Ectodermal cell (in vitro differentiated cells): ENCODE results near the gene GTF2A1.
A peak's percentile ranks its signal among the peaks of the same experiment; 100 is the strongest.

Experiments
- H3K27ac ChIP-seq: 2 replicates; pipeline ENCODE4 v1.7.0; 2013; ENCODE audit warnings: mild to moderate bottlenecking, low read depth, low read length; ENCODE audit not compliant: insufficient read depth, poor library complexity, severe bottlenecking
- H3K27me3 ChIP-seq: 2 replicates; pipeline ENCODE4 v1.7.0; 2013; ENCODE audit warnings: mild to moderate bottlenecking, low read length; ENCODE audit not compliant: insufficient read depth, control insufficient read depth, poor library complexity, severe bottlenecking
- H3K36me3 ChIP-seq: one replicate; pipeline ENCODE4 v1.7.0; 2013; ENCODE audit warnings: low read length; ENCODE audit not compliant: control insufficient read depth, insufficient read depth
- H3K4me1 ChIP-seq: one replicate; pipeline ENCODE4 v1.7.0; 2013; ENCODE audit warnings: low read length; ENCODE audit not compliant: control insufficient read depth, insufficient read depth
- H3K4me3 ChIP-seq: 2 replicates; pipeline ENCODE4 v1.7.0; 2013; ENCODE audit warnings: low read depth, low read length, control low read depth; ENCODE audit not compliant: insufficient read depth
- H3K9me3 ChIP-seq: 2 replicates; pipeline ENCODE4 v1.7.0; 2013; ENCODE audit warnings: mild to moderate bottlenecking, low read length, moderate library complexity; ENCODE audit not compliant: control insufficient read depth
- WGBS, 2 experiments: methylation state at CpG; one replicate each; pipeline ENCODE4 v1.1.7; 2013; ENCODE audit warnings: missing lambda C conversion rate in 2 of 2; 5-methylcytosine and 5-hydroxymethylcytosine counted together

GTF2A1 gene

GRCh38 chr14:81169711-81170103, 51.1 kb downstream of the GTF2A1 start:
- Histone ChIP-seq H3K36me3 (no peaks in the 10 kb centered on the region), H3K4me1 (no peaks in the 10 kb centered on the region), H3K27ac (no peak overlapping the region), H3K4me3 (peak overlapping the region; percentile 60), H3K9me3 (no peaks in the 10 kb centered on the region), H3K27me3 (no peaks in the 10 kb centered on the region)
- 74 to 80% methylated on average over 10 of the region's 10 CpGs for WGBS, 2 experiments

- Histone ChIP-seq H3K27me3 (no peaks in the 10 kb centered on the region), H3K27ac (no peak overlapping the region)
- 82 to 83% methylated on average over 4 of the region's 4 CpGs for WGBS, 2 experiments
Observed at GRCh38 chr14:81169267-81169666, 51.5 kb downstream of the GTF2A1 start.

GRCh38 chr14:81166121-81166520, 54.6 kb downstream of the GTF2A1 start:
- Histone ChIP-seq H3K27ac (no peak overlapping the region), H3K4me1 (no peaks in the 10 kb centered on the region), H3K27me3 (no peaks in the 10 kb centered on the region), H3K36me3 (no peaks in the 10 kb centered on the region), H3K9me3 (no peaks in the 10 kb centered on the region), H3K4me3 (no peak overlapping the region)
- WGBS, 2 experiments, result 87 to 92% methylated on average over 2 of the region's 2 CpGs

More at GRCh38 chr14:81169267-81169666, 51.5 kb downstream of the GTF2A1 start:
- Histone ChIP-seq H3K4me3 (no peak overlapping the region), H3K4me1 (no peaks in the 10 kb centered on the region), H3K36me3 (no peaks in the 10 kb centered on the region), H3K9me3 (no peaks in the 10 kb centered on the region)

- H3K9me3 ChIP-seq, result no peaks in the 10 kb centered on the region
- 90% methylated on average over 4 of the region's 4 CpGs for WGBS, 2 experiments
- no peaks in the 10 kb centered on the region for H3K4me1 ChIP-seq
- H3K27me3 ChIP-seq, result no peaks in the 10 kb centered on the region
- no peak overlapping the region for H3K4me3 ChIP-seq
- no peak overlapping the region for H3K27ac ChIP-seq
- H3K36me3 ChIP-seq, result no peaks in the 10 kb centered on the region
Observed at GRCh38 chr14:81165188-81165587, 55.6 kb downstream of the GTF2A1 start.

- Histone ChIP-seq H3K36me3 (no peaks in the 10 kb centered on the region), H3K27me3 (no peaks in the 10 kb centered on the region), H3K27ac (no peak overlapping the region), H3K4me3 (no peak overlapping the region), H3K9me3 (no peaks in the 10 kb centered on the region), H3K4me1 (no peaks in the 10 kb centered on the region)
- 34 to 52% methylated on average over 1 of the region's 1 CpG for WGBS, 2 experiments
Observed at GRCh38 chr14:81164167-81164774, 56.5 kb downstream of the GTF2A1 start.

GRCh38 chr14:81162941-81163340, 57.8 kb downstream of the GTF2A1 start:
- Histone ChIP-seq H3K27ac (no peak overlapping the region), H3K36me3 (no peaks in the 10 kb centered on the region), H3K4me3 (no peak overlapping the region), H3K27me3 (no peaks in the 10 kb centered on the region), H3K4me1 (no peaks in the 10 kb centered on the region), H3K9me3 (no peaks in the 10 kb centered on the region)
- WGBS, 2 experiments, result 89 to 96% methylated on average over 3 of the region's 3 CpGs

GRCh38 chr14:81161749-81162148, 59.0 kb downstream of the GTF2A1 start:
- H3K4me3 ChIP-seq, result no peak overlapping the region
- H3K9me3 ChIP-seq, result no peaks in the 10 kb centered on the region
- H3K27ac ChIP-seq, result no peak overlapping the region
- no peaks in the 10 kb centered on the region for H3K36me3 ChIP-seq
- H3K27me3 ChIP-seq, result no peaks in the 10 kb centered on the region
- no peaks in the 10 kb centered on the region for H3K4me1 ChIP-seq
- WGBS, 2 experiments, result 70 to 96% methylated on average over 1 of the region's 1 CpG

GRCh38 chr14:81161088-81161487, 59.7 kb downstream of the GTF2A1 start:
- H3K9me3 ChIP-seq, result no peaks in the 10 kb centered on the region
- H3K27ac ChIP-seq, result no peak overlapping the region
- WGBS, 2 experiments, result 90 to 93% methylated on average over 7 of the region's 7 CpGs
- no peaks in the 10 kb centered on the region for H3K27me3 ChIP-seq
- H3K4me1 ChIP-seq, result no peaks in the 10 kb centered on the region
- no peaks in the 10 kb centered on the region for H3K36me3 ChIP-seq
- no peak overlapping the region for H3K4me3 ChIP-seq

GRCh38 chr14:81157431-81157830, 63.3 kb downstream of the GTF2A1 start:
- no peaks in the 10 kb centered on the region for H3K9me3 ChIP-seq
- no peaks in the 10 kb centered on the region for H3K4me1 ChIP-seq
- H3K27me3 ChIP-seq, result no peaks in the 10 kb centered on the region
- no peaks in the 10 kb centered on the region for H3K36me3 ChIP-seq
- 86 to 100% methylated on average over 1 of the region's 1 CpG for WGBS, 2 experiments
- H3K4me3 ChIP-seq, result no peak overlapping the region
- no peak overlapping the region for H3K27ac ChIP-seq

GRCh38 chr14:81153187-81153586, 67.6 kb downstream of the GTF2A1 start:
- 92 to 96% methylated on average over 1 of the region's 1 CpG for WGBS, 2 experiments
- H3K4me3 ChIP-seq, result no peak overlapping the region
- no peak overlapping the region for H3K27ac ChIP-seq
- no peaks in the 10 kb centered on the region for H3K9me3 ChIP-seq
- no peaks in the 10 kb centered on the region for H3K36me3 ChIP-seq
- H3K4me1 ChIP-seq, result no peaks in the 10 kb centered on the region
- H3K27me3 ChIP-seq, result no peaks in the 10 kb centered on the region

GRCh38 chr14:81148635-81149034, 72.1 kb downstream of the GTF2A1 start:
- Histone ChIP-seq H3K4me1 (no peaks in the 10 kb centered on the region), H3K27me3 (no peaks in the 10 kb centered on the region), H3K36me3 (no peaks in the 10 kb centered on the region), H3K27ac (no peak overlapping the region), H3K9me3 (no peaks in the 10 kb centered on the region), H3K4me3 (no peak overlapping the region)
- 89 to 94% methylated on average over 2 to 3 of the region's 4 CpGs for WGBS, 2 experiments
